HG02885 (cell line): ENCODE measurements around the gene CCL20.
A peak's percentile ranks its signal among the peaks of the same experiment; 100 is the strongest.
"Not testable (repeated sequence)": the region's sequence is repeated elsewhere in the genome, so short reads cannot be mapped to it uniquely, and the experiment has no call there.

Experiments
- ATAC-seq: cut with Tn5 transposase; IDR thresholded peaks from one replicate; pipeline ENCODE4 v1.9.1; 2021; ENCODE audit warnings: mild to moderate bottlenecking; ENCODE audit not compliant: unreplicated experiment, poor library complexity

CCL20 gene

GRCh38 chr2:227828477-227828912, 14.9 kb downstream of the CCL20 start:
- ATAC-seq: no peak

- no peak for ATAC-seq
These were observed 15.7 kb downstream of the CCL20 start for GRCh38 chr2:227829337-227829736.

- no peak for ATAC-seq
These were observed 20.8 kb downstream of the CCL20 start for GRCh38 chr2:227834423-227834822.

GRCh38 chr2:227834916-227835650, 21.4 kb downstream of the CCL20 start:
- ATAC-seq: no peak

GRCh38 chr2:227839339-227840129, 25.9 kb downstream of the CCL20 start:
- ATAC-seq: not testable (repeated sequence)

GRCh38 chr2:227846831-227847230, 33.2 kb downstream of the CCL20 start:
- ATAC-seq: peak; percentile 61

- peak; percentile 12 for ATAC-seq
These were observed 34.5 kb downstream of the CCL20 start for GRCh38 chr2:227848146-227848545.

- ATAC-seq: peak; percentile 83
These were observed 34.9 kb downstream of the CCL20 start for GRCh38 chr2:227848586-227848985.

- no peak for ATAC-seq
These were observed 36.3 kb downstream of the CCL20 start for GRCh38 chr2:227849906-227850305.

GRCh38 chr2:227853204-227853629, 39.6 kb downstream of the CCL20 start:
- ATAC-seq: no peak

- ATAC-seq: no peak
These were observed 40.2 kb downstream of the CCL20 start for GRCh38 chr2:227853765-227854271.

GRCh38 chr2:227855440-227855839, 41.8 kb downstream of the CCL20 start:
- no peak for ATAC-seq

- no peak for ATAC-seq
These were observed 43.1 kb downstream of the CCL20 start for GRCh38 chr2:227856697-227857096.

GRCh38 chr2:227860221-227860641, 46.6 kb downstream of the CCL20 start:
- ATAC-seq: no peak

GRCh38 chr2:227861011-227861410, 47.4 kb downstream of the CCL20 start:
- no peak for ATAC-seq

GRCh38 chr2:227862227-227862740, 48.6 kb downstream of the CCL20 start:
- ATAC-seq: peak; percentile 65

GRCh38 chr2:227862741-227863588, 49.3 kb downstream of the CCL20 start:
- ATAC-seq: no peak

- ATAC-seq: no peak
These were observed 50.6 kb downstream of the CCL20 start for GRCh38 chr2:227864161-227864756.

- ATAC-seq: no peak
These were observed 51.6 kb downstream of the CCL20 start for GRCh38 chr2:227865291-227865690.
